ENCODE data around the gene SLC12A9. TPM values are rescaled to one million over a fixed set of nuclear protein-coding genes. Genes with fewer than 3 reads are reported as not detected.

Gene SLC12A9, protein sequence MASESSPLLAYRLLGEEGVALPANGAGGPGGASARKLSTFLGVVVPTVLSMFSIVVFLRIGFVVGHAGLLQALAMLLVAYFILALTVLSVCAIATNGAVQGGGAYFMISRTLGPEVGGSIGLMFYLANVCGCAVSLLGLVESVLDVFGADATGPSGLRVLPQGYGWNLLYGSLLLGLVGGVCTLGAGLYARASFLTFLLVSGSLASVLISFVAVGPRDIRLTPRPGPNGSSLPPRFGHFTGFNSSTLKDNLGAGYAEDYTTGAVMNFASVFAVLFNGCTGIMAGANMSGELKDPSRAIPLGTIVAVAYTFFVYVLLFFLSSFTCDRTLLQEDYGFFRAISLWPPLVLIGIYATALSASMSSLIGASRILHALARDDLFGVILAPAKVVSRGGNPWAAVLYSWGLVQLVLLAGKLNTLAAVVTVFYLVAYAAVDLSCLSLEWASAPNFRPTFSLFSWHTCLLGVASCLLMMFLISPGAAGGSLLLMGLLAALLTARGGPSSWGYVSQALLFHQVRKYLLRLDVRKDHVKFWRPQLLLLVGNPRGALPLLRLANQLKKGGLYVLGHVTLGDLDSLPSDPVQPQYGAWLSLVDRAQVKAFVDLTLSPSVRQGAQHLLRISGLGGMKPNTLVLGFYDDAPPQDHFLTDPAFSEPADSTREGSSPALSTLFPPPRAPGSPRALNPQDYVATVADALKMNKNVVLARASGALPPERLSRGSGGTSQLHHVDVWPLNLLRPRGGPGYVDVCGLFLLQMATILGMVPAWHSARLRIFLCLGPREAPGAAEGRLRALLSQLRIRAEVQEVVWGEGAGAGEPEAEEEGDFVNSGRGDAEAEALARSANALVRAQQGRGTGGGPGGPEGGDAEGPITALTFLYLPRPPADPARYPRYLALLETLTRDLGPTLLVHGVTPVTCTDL
- 11.3 and 13.5 TPM in 2 replicates for total RNA-seq

GRCh38 chr7:100852048-100852872, at the start of gene SLC12A9:
Gene SLC12A9 (plus strand): TSS chr7:100852713. CDS start chr7:100854198, 1,485 bp downstream.

DNA sequence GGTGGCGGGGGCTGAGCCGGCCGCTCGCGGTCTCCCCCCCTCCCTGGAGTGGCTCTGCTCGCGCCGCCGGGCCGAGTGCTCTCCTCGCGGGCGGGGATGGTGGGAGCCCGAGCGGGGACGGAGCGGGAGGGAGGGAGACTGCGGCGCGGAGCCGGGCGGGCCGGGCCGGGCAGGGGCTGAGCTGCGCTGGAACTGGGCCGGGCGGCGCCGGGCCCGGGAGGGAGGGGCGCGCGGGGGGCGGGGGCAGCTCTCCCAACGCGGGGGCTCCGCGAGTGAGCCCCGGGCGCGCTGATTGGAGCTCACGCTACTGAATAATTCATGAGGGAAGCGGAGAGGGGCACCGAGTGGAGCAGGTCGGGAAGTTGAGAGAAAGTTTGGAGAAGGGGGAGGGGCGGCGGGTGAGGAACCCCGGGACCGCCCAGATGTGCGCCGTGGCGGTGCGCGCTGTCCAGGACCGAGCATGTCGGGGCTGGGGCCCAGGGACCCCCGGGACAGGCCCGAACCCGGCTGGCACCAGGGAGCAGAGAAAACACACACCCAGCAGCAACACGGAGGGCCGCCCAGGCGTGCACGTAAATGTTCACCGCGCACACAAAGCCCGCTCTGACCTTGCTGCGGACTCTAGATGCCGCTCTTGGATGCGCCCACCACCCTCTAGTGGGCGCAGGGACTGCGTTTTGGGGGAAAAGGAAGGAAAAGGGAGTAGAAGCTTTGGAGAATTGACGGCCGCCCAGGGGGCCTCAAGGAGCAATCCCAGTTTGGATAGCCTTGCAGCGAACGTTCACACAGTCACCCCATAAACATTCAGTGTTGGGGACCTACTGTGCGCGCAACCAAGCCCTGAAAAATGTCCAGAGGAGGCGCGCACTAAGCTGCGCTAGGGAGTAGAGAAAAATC, 24.9 kb upstream of the SLC12A9 start, which contains the start of gene EPHB4:
TSS of gene EPHB4 (minus strand) at position 194 of the 897 bp plus-strand sequence. CDS start 493 bp downstream, outside the sequence.

GRCh38 chr7:100867040-100867775, 14.7 kb downstream of the SLC12A9 start, which contains the start of gene TRIP6:
Gene TRIP6 (plus strand): TSS chr7:100867387. CDS start chr7:100867498, 111 bp downstream.

DNA sequence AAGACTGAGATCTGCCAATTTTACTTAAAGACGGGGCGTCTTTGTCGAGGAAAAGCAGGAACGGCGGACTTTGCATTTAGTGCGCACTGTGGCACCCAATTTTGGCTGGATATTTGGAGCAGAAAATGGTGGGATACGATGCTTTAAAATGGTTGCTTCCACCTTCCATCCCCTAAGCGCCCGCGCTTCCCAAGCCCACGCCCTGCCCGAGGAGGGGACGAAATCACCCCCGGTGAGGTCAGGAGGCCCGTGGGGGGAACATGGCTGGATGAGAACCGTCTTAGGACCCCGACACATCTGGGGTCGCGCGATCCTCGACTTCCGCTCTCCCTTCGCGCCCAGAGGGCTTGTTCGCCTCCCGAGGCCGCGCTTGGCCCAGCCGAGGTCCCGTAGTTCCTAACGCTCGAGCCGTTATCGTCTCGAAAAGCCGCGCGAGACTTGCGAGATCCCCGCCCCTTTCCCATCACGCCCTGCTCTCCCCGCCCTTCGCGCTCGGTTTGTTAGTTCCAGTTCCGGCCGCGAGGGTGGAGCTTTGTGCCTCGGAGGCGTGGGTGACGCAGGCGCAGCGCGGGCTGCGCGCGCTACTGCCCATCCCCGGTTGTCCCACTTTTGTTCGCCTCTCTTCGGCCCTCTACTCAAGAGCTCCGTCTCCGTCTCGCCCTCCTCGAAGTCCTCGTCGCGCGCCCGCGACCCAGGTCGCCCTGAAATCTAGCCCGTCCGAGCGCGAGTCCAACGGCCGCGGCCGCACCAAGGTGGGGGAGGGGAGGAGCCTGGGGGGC, 22.3 kb downstream of the SLC12A9 start, which contains the start of gene SRRT:
TSS of gene SRRT (plus strand) at position 527 of the 779 bp plus-strand sequence. CDS start 488 bp downstream, outside the sequence.

DNA sequence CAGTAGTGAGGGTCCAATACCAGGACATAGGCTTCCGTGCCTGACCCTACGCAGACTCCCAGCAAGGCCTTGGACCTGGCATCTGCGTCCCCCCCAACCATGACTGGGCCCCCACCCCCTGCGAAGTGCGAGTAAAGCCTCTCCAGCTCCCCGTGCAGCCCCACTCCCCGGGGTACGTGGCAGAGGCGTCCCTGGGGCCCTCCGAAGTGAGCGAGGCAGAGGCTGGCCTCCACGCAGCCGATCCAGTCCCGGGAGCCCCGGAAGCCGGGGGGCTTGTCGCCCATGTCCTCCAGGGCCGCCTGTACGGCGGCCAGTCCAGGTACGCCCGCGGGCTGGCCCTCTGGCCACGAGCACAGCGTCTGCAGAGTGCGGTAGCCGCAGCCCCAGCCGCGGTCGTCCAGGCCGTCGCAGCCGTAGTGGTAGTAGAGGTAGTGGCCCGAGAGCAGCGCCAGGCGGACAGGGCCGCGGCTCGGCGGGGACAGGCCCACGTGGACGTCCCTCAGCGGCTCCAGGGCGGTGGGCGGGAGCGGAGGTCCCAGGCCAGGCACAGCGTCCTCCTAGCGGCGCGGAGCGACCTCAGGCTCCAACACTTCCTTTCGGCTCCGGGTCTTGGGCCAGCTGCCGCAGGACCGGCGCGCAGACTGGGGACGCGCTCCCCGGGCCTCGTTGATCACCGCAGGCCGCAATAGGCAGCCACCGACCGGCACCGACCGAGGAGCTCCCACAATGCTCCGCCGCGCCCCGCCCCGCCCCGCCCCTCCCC, 36.7 kb downstream of the SLC12A9 start, which contains the start of gene UFSP1:
TSS of gene UFSP1 (minus strand) at position 728 of the 763 bp plus-strand sequence. CDS start at position 284, 444 bp downstream.

GRCh38 chr7:100895701-100895955, 43.1 kb downstream of the SLC12A9 start, which contains the start of gene ACHE:
Gene ACHE (minus strand): TSS chr7:100895888. CDS start chr7:100894232, 1,656 bp downstream.

Other genes starting within 250 kb of the SLC12A9 start
- gene MOSPD3, start 240.2 kb upstream of the SLC12A9 start, total RNA-seq, result 1.0 and 3.1 TPM in 2 replicates
- under 0.01 and 0.14 TPM in 2 replicates for gene TFR2, start 211.2 kb upstream of the SLC12A9 start, total RNA-seq
- gene ACTL6B, start 196.3 kb upstream of the SLC12A9 start, total RNA-seq, result not detected in 2 replicates
- gene GNB2, start 179.0 kb upstream of the SLC12A9 start, total RNA-seq, result 82.7 and 130 TPM in 2 replicates
- gene GIGYF1, start 158.5 kb upstream of the SLC12A9 start, total RNA-seq, result 10.3 and 16.4 TPM in 2 replicates
- gene POP7, start 146.6 kb upstream of the SLC12A9 start, total RNA-seq, result 32.2 and 39.6 TPM in 2 replicates
- gene EPO, start 132.2 kb upstream of the SLC12A9 start, total RNA-seq, result not detected in 2 replicates
- not detected in 2 replicates for gene ZAN, start 119.1 kb upstream of the SLC12A9 start, total RNA-seq
- gene EPHB4, start 25.2 kb upstream of the SLC12A9 start, total RNA-seq, result 125 and 255 TPM in 2 replicates
- 47.5 and 64.7 TPM in 2 replicates for gene TRIP6, start 14.7 kb downstream of the SLC12A9 start, total RNA-seq
- gene SRRT, start 22.4 kb downstream of the SLC12A9 start, total RNA-seq, result 22.6 and 35.6 TPM in 2 replicates
- gene UFSP1, start 37.0 kb downstream of the SLC12A9 start, total RNA-seq, result 3.8 and 7.9 TPM in 2 replicates
- under 0.01 and 0.28 TPM in 2 replicates for gene ACHE, start 43.2 kb downstream of the SLC12A9 start, total RNA-seq
- not detected in 2 replicates for gene MUC3A, start 96.8 kb downstream of the SLC12A9 start, total RNA-seq
- not detected in 2 replicates for gene MUC12, start 116.9 kb downstream of the SLC12A9 start, total RNA-seq
- not detected in 2 replicates for gene MUC17, start 167.4 kb downstream of the SLC12A9 start, total RNA-seq
- gene TRIM56, start 232.8 kb downstream of the SLC12A9 start, total RNA-seq, result 5.1 and 20.1 TPM in 2 replicates